ENCODE data around the gene TPX2.

DNA sequence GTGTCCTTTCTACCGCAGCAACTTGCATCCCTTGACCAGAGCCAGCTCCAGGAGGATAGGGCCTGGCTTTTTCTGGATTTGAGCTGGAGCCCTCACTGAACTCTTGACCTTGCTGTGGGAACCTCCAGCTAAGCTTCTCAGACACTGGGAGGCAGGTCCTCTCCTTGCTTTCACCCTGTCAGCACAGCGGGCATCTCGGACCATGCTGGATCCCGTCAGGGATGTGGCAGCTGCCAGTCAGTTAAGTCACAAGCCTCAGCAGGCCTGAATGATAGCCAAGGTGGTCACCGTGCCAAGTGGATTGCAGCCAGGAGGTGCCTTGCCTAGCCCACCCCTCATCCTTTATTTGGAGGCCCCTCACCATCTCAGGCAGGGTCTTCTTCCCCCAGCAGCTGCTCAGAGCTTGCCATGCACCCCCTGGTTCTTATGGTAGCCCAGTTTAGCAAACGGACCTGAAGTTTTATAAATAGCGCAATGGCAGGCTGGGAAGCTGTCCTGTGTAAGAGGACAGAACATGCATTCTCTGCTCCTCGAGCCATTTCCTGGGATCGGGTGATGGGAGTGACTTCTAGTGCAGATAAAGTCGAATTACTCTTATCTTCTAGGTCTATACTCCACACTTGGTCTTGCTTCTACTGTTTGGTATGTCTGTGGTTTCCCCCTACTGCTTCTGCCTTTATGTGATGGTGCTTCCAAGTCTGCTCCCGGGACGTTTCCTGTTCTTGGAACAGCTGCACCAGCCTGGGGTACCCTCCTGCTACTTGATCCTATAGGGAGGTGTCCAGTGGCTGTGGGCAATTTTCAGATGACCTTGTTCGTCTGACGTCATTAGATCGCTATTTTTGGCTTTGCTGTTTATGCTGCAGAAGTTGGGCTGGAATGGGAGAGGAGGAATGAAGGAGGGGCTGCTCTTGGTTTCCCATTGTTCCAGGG, 73.0 kb downstream of the TPX2 start:
- TF ChIP-seq, protein P1, sequence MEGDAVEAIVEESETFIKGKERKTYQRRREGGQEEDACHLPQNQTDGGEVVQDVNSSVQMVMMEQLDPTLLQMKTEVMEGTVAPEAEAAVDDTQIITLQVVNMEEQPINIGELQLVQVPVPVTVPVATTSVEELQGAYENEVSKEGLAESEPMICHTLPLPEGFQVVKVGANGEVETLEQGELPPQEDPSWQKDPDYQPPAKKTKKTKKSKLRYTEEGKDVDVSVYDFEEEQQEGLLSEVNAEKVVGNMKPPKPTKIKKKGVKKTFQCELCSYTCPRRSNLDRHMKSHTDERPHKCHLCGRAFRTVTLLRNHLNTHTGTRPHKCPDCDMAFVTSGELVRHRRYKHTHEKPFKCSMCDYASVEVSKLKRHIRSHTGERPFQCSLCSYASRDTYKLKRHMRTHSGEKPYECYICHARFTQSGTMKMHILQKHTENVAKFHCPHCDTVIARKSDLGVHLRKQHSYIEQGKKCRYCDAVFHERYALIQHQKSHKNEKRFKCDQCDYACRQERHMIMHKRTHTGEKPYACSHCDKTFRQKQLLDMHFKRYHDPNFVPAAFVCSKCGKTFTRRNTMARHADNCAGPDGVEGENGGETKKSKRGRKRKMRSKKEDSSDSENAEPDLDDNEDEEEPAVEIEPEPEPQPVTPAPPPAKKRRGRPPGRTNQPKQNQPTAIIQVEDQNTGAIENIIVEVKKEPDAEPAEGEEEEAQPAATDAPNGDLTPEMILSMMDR (IDR thresholded peaks at IDR 0.05), result no peak
- TF ChIP-seq ZFX (IDR thresholded peaks at IDR 0.05; ENCODE audit: borderline replicate concordance), result no peak
